H1 (cell line): ENCODE measurements around the gene ITGAV. TPM values are rescaled to one million over a fixed set of nuclear protein-coding genes. Genes with fewer than 3 reads are reported as not detected.

Source experiments
- ATF3 ChIP-seq: IDR thresholded peaks from 2 replicates; pipeline ENCODE4 v1.6.1; 2011; ENCODE audit warnings: low read depth, mild to moderate bottlenecking, low read length; ENCODE audit not compliant: insufficient read depth
- BACH1 ChIP-seq: IDR thresholded peaks from 2 replicates; pipeline ENCODE4 v1.6.1; 2012; ENCODE audit warnings: low read length, improper control_type of control experiment
- EZH2 ChIP-seq: fragments of 200-600 bp; sonication (generic); IDR thresholded peaks from 2 replicates; pipeline ENCODE4 v1.7.1; 2012; ENCODE audit warnings: low read depth, mild to moderate bottlenecking, moderate library complexity, low read length, inconsistent platforms; ENCODE audit not compliant: severe bottlenecking
- NANOG ChIP-seq: IDR thresholded peaks from 2 replicates; pipeline ENCODE4 v1.6.1; 2011; ENCODE audit warnings: low read length, low read depth, mild to moderate bottlenecking, inconsistent platforms; ENCODE audit not compliant: insufficient read depth, poor library complexity, severe bottlenecking
- SRF ChIP-seq: IDR thresholded peaks from 2 replicates; pipeline ENCODE4 v1.6.1; 2011; ENCODE audit warnings: mild to moderate bottlenecking, low read depth, low read length, moderate library complexity
- SUZ12 ChIP-seq: fragments of 200-600 bp; sonication (generic); IDR thresholded peaks from 2 replicates; pipeline ENCODE4 v1.6.1; 2012; ENCODE audit warnings: mild to moderate bottlenecking, inconsistent platforms, low read length, moderate library complexity, mixed read lengths
- TAF1 ChIP-seq: IDR thresholded peaks from 2 replicates; pipeline ENCODE4 v1.6.1; 2011; ENCODE audit warnings: mild to moderate bottlenecking, low read depth, low read length
- USF2 ChIP-seq: IDR thresholded peaks from 2 replicates; pipeline ENCODE4 v1.6.1; 2011; ENCODE audit warnings: low read length, improper control_type of control experiment
- polyA plus RNA-seq, 7 experiments: library from polyadenylated mRNA; depleted of rRNA in 3 of 7; stranded (reverse) in 5 of 7; unstranded in 2 of 7; fragments of >200 nt in 5 of 7; fragments of 200-250 nt in 2 of 7; gene quantifications; 1 replicate in 5 of 7; 2 replicates in 1 of 7; 4 replicates in 1 of 7; pipeline versions ENCODE4 v1.2.1 to v1.2.3, GENCODE V29; 2011 to 2013; ENCODE audit warnings: missing spikeins in 2 of 7, mixed read lengths in 2 of 7
- total RNA-seq: library from RNA; stranded (reverse); fragmentation: NEBNext Ultra II Directional; extraction: Animal tissue kit (Norgen Biotek cat#: 25700); gene quantifications from 2 replicates; pipeline ENCODE4 v1.2.1, GENCODE V29; 2021

Gene ITGAV
- total and polyA plus RNA-seq, 2 of the 8 experiments (the other 6 are each of a cell fraction or from before 2014, with no cell fraction given) = 11.7 to 42.4 TPM

- TF ChIP-seq ATF3 = no peak
- TF ChIP-seq EZH2 = no peak
- TF ChIP-seq USF2 = no peak
- no peak for TF ChIP-seq NANOG
- TF ChIP-seq TAF1 = no peak
- no peak for TF ChIP-seq SUZ12
- no peak for TF ChIP-seq BACH1
- TF ChIP-seq SRF = no peak
These were observed 112.2 kb downstream of the ITGAV start (continued) for GRCh38 chr2:186702006-186702405.
